Stimulated activated CD4-positive, alpha-beta T cell treated with anti-CD3 and anti-CD28 coated beads, Interleukin-1b, Interleukin-23, amount 100 ng/mL, for 24 hours (primary cell): ENCODE measurements around the gene TMEM59L.
"Not testable (repeated sequence)": the region's sequence is repeated elsewhere in the genome, so short reads cannot be mapped to it uniquely, and the experiment has no call there.

Experiments
- DNase-seq, 4 experiments: peaks; one replicate each; pipeline ENCODE4 v3.0.0-alpha.2; 2020; ENCODE audit warnings: low read depth in 4 of 4, low spot score in 1 of 4

TMEM59L gene

DNA sequence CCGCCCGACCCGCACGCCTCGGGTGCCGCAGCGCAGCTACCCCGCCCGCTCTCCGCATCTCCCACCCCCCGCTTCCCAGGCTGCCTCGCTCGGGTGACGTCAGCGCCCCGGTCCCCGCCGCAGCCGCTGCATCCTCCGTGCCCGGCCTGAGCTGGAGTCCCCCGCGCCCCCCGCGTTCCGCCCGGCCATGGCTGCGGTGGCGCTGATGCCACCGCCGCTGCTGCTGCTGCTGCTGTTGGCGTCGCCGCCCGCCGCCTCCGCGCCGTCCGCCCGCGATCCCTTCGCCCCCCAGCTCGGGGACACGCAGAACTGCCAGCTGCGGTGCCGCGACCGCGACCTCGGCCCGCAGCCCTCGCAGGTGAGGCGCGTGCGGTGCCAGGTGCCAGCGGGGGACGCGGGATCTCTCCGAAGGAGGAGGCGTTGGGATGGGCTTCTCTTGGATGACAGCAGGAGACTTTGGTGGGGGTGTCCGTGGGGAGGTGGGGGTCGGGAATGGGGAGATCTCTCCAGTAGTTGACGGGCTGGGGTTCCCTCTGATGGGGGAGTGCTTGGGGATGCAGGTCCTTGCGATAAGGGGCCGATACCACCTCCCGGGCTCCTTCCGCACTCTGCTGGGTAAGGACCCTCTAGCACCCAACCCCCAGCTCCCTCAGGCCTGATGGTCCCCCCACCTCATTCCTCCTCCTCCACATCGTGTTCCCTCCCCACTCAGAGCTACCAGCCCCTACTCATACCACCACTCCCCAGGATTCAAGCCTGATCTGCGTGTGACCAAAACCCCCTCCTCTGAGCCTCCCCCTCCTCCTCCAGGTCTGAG, at the start of gene TMEM59L:
TMEM59L (plus strand) TSS at position 99 of the 817 bp plus-strand sequence; CDS start at position 188, 89 bp downstream.
- no peak for DNase-seq

DNA sequence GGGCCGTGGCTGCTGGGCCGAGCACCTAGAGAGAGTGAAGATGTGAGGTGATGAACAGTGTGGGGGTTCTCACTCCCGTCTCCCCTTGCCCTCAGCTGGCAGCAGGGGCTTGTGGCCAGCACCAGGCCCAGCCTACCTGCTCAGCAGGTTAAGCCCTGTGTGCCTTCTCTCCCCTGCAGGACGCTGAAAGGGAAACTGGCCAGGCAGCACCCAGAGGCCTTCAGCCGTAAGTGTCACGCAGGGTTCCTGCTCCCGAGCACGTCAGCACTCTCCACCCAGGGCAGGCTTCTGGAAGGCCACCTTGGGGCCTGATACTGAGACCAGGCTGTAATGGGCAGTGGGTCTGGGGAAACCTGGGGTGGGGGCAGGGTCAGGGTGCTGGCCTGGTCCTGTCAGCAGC, 45.7 kb upstream of the TMEM59L start:
- no peak for DNase-seq

DNA sequence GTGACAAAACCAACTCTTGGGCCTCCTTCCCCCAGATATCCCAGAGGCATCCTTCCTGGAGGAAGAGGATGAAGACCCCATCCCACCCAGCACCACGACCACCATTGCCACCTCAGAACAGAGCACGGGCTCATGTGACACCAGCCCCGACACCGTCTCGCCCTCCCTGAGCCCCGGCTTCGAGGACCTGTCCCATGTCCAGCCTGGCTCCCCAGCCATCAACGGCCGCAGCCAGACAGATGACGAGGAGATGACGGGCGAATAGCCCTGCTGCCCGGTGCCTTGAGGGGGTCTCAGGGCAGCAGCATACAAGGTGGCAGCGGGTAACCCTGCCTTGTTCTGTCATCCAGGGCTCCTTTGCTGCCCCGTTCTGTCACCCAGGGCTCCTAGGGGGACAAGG, 44.3 kb upstream of the TMEM59L start:
- no peak for DNase-seq

DNA sequence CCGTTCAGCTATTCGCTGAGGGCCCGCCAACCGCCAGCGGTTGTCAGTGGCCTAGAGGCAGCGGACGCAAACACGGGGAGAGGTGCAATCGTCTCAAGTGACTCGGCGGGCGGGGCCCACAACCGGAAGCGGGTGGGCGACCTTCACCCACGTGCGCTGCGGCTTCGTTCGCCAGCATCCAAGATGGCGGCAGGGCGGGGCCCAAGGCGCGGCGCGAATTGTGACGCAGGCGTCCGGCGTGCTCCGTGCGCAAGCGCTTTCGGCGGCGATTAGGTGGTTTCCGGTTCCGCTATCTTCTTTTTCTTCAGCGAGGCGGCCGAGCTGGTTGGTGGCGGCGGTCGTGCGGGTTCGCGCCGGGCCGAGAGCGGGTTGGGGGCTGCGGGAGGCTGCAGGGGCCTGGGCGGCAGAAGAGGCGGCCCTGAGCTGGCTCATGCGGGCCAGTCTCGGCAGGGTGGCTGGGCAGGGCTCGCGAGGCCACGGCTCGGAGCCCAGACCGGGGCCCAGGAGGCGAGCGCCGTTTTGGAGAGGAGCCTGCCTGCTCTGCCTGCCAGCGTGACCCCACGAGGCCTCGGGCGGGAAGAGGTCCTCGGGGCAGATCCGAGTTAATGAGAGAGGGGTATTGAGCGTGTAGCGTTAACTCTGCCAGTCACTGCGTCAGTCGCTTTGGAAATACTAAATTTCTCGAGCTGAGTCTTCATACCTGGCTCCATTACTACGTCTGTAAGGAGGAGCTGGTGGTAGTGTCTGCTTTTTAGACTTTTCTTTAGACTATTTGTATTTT, 40.9 kb upstream of the TMEM59L start, which contains the start of gene UBA52:
UBA52 (plus strand) TSS at position 294 of the 781 bp plus-strand sequence. CDS start 1,444 bp downstream, outside the sequence.
- DNase-seq = peak; percentile 95 to 99 (median 98)

DNA sequence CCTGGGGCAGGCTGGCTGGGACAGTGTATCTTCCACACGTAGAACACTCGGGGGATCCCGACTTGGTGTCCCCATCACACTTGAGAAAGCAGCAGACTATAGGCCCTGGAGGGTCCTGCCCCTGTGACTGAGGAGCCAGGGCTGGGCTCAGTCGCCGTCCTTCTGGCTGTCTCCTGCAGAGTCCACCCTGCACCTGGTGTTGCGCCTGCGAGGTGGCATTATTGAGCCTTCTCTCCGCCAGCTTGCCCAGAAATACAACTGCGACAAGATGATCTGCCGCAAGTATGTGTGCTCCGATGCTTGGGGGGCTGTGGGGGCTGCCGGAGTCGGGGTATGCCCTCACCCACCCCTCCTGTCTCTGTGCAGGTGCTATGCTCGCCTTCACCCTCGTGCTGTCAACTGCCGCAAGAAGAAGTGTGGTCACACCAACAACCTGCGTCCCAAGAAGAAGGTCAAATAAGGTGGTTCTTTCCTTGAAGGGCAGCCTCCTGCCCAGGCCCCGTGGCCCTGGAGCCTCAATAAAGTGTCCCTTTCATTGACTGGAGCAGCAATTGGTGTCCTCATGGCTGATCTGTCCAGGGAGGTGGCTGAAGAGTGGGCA, 37.9 kb upstream of the TMEM59L start:
- no peak for DNase-seq

DNA sequence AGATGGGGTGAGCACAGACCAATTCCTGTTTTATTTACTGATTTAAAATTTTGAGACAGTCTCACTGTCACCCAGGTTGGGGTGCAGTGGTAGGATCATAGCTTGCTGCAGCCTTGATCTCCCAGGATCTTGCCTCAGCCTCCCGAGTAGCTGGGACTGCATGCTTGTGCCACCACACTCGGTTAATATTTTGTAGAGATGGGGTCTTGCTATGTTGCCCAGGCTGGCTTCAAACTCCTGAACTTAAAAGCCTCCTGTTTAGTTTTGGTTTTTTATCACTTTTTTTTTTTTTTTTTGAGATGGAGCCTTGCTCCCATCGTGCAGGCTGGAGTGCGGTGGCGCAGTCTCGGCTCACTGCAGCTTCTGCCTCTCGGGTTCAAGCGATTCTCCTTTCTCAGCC, 36.3 kb upstream of the TMEM59L start:
- DNase-seq = no peak

DNA sequence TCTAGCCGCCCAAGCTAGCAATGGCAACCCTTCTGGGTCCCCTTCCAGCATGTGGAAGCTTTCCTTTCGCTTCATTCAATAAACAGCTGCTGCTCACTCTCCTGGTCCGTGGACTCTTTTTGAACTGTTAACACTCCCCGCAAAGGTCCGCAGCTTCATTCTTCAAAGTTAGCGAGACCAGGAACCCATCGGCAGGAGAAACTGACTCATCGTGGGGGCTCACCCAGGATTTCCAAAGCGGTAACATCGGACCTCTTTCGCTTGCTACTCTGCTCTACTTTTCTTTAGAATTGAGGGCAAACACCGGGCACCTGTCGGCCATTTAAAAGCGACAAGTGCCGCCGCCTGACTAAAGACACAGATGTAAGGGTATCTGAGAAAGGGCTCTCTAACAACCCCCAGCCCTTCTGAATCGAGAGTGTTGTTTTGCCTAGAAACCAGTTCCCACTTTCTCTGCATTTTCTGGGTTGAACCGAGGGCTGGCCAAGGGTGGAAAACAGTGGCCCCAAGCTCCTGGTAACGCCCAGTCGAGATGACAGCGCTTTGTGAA, 35.2 kb upstream of the TMEM59L start:
- DNase-seq = no peak

DNA sequence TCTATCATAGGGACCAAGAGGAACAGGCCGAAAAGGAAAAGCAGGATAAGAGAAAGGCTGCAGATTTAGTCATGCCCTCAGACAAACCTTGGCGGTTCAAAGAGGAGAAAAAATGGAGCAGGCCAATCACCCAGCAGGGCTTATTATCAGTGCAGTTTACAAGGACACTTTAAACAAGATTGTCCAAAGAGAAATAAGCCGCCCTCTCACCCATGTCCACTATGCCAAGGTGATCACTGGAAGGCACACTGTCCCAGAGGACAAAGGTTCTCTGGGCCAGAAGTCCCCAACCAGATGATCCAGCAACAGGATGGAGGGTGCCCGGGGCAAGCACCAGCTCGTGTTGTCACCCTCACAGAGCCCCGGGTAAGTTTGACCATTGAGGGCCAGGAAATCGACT, 32.4 kb upstream of the TMEM59L start:
- DNase-seq = no peak

DNA sequence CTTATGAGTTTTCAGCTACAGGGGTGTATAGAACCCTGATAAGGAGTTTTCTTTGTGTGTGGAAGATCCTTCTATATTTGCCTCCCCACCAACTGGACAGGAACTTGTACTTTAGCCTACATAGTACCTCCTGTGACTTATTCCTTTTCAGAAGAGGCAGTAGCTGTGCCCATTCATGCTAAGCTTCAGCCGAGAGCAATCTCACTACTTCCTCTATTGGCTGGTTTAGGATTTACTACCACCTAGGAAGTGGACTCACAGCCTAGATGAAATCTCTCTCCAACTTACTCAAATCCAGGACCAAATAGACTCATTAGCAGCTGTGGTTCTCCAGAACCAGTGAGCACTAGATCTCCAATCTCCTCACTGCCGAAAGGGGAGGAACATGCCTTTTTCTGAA, 26.4 kb upstream of the TMEM59L start:
- no peak for DNase-seq

DNA sequence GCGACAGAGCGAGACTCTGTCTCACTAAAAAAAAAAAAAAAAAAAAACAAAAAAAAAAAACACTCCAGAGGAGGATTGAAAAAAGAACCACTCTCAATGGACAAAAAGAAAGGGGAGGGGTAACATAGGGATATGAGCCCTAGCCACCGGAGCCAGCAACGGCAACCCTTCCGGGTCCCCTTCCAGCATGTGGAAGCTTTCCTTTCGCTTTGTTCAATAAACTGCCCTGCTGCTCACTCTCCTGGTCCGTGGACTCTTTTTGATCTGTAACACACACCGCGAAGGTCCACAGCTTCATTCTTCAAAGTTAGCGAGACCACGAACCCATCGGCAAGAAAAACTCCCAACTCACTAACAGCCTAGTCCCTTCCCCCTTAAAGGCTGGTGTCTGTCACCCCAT, 25.1 kb upstream of the TMEM59L start:
- DNase-seq = no peak

DNA sequence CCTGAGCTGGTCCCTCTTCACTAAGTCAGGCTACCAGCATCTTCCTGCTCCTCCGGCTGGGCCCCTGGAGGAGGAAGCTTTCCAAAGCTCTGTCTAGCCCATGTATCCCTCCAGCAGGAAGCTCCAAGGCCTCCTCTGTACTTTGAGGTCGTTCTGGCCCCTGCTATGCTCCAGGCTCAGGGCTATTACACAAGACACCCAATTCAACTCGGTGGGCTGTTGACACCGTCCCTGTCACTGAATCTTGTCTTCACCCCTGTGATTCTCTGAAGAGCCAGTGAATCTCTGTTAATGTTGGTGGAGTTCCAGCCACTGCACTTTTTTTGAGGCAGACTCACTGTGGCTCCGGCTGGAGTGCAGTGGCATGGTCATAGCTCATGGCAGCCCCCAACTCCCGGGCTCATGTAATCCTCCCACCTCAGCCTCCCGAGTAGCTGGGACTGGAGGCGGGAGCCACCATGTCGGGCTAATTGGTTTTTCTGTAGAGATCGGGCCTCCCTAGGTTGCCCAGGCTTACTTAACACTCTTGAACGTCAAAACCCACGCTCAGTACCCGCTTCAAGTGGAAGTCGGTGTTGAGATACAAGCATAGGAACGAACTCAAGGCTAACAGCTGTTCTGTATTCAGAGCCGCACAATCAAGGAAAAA, 24.6 kb upstream of the TMEM59L start:
- DNase-seq = peak in 1 of 4 experiments; percentile 20

DNA sequence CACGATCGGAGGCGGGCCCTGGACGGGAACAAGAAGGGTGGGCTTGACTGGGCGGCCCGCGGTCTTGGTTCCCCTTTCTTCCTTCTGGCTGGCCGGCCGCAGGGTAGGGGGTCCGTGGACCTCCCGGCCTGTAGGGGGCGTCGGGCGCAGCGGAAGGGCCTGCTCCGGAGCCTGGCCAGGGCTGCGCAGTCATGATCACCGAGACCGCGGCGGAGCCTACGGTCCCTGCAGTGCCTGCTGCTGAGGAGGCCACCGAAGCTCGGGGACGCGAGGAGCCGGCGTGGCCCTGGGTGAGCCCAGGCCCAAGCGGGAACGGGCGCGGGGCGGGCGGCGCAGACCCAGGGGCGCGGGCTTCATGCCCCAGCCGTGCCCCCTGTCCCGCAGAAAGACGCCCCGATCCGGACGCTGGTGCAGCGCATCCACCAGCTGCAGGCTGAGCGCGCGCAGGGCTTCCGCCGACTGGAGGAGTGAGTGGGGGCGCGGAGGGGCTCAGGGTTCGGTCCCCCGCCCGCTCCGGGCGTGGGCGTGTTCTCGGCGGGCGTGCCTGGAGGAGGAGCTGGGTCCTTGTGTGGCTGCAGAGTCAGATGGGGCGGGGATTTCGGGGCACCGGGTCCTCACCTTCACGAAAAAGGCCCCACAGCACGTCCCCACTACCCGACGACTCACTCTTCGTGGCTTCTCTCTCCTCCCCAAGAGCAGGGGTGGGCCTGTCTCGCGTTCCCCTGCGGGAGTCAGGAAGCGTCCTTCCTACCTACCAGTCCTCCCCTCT, 23.9 kb upstream of the TMEM59L start, which contains the start of gene REX1BD:
REX1BD (plus strand) TSS at position 188 of the 769 bp plus-strand sequence; CDS start at position 192, 4 bp downstream.
- peak; percentile 66 to 90 (median 84) for DNase-seq

DNA sequence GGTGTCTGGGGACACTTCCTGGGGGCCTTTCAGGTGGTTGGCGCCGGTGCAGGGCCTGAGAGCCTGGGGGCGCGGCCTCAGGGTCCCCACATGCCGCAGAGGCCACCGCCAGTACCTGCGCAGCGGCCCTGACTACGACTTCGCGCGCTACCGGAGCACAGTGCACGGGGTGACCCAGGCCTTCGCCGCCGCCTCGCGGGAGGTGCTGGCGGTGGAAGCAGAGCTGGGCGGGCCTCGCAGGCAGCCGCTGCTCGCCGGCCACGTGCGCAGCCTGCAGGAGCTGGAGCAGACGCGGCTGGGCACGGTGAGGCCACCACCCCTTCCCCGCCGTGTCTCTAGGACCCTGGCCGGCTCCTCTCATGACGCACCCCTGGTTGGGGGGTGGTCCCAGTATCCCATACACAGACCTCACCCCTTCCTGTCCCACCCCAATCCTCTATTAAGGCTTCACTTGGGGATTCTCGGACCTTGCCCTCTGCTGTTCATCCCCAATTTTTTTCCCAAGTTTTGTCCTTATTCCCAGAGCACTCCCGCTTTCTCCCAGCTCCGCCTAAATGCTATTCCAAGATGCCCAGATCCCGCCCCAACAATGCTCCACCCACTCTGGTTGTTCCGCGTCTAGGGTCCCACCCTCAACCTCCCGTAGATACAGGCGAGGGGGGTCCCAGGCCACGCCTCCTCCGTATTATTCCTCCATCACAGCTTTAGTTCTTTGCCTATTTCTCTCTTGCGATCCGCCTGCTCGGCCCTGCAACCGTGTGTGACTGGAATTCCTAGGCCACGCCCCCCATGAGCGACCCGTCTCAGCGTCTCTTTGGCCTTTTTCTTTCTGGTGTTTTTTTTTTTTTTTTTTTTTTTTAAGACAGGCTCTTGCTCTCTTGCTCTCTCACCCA, 23.0 kb upstream of the TMEM59L start:
- DNase-seq = peak in 2 of 4 experiments; percentile 31 to 48

DNA sequence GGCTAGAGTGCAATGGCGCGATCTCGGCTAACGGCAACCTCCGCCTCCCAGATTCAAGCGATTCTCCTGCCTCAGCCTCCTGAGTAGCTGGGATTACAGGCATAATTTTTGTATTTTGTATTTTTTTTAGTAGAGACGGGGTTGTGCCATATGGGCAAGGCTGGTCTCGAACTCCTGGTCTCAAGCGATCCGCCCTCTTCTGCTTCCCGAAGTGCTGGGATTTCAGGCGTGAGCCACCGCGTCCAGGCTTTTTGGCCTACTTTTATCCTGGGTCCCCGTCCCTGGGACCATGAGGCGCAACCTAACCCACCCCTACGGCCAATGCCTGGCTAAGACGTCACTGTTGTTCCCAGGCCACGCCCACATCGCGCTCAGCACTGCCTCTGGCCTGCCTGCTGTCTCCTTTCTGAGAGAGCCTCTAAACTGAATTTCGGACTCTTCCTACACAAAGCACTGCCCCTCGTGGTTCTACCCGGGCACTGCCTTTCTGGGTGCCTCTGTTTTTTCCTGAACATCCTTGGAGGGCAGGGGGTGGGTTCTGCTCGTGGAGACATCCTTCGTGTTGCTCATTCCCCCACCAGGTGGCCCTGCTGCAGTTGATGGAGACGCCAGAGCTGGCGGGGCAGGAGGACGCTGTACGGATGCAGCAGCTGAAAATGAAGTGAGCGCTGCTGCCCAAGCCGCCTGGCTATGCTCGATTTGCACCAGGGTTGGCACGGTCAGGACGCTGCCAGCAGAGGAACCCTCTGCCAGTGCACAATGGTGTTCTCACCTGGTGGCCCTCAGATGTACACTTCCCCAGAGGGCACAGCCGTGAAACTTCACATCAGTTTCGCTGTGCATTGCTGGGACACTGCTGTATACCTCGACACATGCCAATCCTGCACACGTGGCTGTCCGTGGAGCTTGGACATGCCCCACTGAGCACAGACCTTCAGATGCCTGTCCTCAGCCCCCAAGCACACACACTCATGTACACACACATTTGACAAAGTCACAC, 22.1 kb upstream of the TMEM59L start:
- DNase-seq = no peak

DNA sequence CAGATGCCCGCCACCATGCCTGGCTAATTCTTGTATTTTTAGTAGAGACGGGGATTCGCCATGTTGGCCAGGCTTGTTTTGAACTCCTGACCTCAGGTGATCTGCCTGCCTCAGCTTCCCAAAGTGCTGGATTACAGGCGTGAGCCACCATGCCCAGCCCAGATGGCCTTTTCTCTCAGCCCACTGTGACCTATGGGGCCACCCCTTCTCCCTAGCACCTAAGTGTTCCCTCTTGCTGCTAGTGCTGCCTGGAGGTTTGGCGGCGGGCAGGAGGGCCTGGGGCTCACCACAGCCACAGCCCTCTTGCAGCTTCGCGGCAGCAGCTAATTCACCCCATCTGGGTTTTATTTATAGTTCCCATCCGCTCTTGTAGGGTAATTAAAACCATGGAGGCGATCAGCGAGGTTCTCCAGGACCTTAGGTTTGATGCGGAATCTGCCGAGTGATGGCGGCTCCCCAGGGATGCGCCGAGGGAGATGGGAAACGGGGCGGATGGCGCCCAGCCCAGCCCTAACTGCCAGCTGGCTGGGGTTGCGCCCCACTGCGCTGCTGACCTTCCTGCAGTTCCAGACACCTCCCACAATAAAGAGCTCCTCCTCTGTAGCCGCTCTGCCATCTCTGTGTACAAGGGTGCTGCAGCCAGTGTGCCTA, 20.8 kb upstream of the TMEM59L start:
- DNase-seq = no peak

DNA sequence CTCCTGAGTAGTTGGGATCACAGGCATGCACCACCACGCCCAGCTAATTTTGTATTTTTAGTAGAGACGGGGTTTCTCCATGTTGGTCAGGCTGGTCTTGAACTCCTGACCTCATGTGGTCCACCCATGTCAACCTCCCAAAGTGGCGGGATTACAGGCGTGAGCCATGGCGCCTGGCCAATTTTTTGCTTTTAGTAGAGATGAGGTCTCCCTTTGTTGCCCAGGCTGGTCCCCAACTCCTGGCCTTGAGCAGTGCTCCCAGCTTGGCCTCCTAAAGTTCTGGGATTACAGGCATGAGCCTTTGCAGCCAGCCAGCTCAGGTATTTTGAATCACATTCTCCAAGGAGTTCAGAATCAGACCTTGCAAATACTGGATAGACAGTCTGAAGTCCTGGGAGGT, 19.9 kb upstream of the TMEM59L start:
- not testable (repeated sequence) for DNase-seq

DNA sequence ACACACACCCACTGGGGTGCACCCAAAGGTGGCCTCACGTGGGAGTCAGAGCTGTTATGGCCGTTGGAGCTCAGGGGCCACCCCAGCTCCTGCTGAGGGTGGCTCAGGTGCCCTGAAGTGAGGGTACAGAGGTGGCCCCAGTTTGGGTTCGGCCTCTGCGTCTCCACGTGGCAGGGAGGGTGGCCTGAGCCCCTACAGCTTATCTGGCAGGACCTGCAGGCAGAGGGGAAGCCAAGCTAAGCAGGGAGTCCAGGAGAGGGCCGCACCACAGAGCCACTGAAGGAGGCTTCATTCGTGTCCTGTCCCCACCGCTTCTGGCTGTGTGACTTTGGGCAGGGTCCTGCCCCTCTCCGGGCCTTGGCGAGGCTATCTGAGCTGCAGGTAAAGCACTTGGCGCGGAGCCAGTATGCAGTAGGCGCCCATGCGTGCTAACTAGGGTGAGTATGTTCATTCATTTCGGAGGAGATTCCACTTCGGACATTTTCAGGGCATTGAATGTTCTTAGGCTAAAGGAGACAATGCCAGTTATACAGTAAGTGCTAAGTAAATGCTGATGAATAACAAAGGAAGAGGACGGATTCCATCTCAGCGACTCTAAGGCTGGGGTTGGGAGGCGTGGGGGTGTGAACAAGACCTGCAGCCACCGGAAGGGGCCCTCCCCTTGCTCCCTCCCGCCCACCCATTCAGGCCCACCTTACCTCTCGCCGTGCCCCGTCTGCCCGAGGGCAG, 19.1 kb upstream of the TMEM59L start:
- no peak for DNase-seq
